Measurements from ENCODE around the gene NLRP2B.
"Not testable (repeated sequence)": the region's sequence is repeated elsewhere in the genome, so short reads cannot be mapped to it uniquely, and the experiment has no call there.

Gene NLRP2B

DNA sequence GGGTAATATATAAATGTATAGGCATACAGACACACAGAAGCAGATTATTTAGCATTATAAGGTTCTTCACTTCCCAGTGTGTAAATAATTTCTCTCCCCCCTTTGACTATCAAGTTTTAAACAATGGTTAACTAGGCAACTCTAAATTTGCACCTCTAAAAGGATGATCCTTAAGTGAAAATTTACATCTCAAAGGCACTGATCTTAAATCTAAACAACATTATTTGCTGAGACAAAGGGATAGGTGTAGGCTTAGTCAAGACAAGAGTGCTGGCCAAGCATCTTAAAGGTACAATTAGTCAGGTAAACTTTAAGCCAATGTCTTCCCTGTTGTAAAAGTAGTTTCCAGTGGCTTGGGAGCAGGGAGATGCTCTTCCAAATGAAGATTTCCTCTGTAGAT is 33.0 kb downstream of the NLRP2B start:
- Mint-ChIP-seq H3K27ac (no peak overlapping the region), H3K4me3 (no peak overlapping the region), H3K4me1 (no peaks in the 10 kb centered on the region), H3K36me3 (ENCODE audit: low read depth) (no peaks in the 10 kb centered on the region), H3K27me3 (ENCODE audit: low read depth) (no peaks in the 10 kb centered on the region), H3K9me3 (peaks cover 18% of the 10 kb centered on the region)
- TF ChIP-seq, protein P1, sequence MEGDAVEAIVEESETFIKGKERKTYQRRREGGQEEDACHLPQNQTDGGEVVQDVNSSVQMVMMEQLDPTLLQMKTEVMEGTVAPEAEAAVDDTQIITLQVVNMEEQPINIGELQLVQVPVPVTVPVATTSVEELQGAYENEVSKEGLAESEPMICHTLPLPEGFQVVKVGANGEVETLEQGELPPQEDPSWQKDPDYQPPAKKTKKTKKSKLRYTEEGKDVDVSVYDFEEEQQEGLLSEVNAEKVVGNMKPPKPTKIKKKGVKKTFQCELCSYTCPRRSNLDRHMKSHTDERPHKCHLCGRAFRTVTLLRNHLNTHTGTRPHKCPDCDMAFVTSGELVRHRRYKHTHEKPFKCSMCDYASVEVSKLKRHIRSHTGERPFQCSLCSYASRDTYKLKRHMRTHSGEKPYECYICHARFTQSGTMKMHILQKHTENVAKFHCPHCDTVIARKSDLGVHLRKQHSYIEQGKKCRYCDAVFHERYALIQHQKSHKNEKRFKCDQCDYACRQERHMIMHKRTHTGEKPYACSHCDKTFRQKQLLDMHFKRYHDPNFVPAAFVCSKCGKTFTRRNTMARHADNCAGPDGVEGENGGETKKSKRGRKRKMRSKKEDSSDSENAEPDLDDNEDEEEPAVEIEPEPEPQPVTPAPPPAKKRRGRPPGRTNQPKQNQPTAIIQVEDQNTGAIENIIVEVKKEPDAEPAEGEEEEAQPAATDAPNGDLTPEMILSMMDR (IDR thresholded peaks at IDR 0.05; ENCODE audit: unreplicated experiment in 3 of 3): no peak

DNA sequence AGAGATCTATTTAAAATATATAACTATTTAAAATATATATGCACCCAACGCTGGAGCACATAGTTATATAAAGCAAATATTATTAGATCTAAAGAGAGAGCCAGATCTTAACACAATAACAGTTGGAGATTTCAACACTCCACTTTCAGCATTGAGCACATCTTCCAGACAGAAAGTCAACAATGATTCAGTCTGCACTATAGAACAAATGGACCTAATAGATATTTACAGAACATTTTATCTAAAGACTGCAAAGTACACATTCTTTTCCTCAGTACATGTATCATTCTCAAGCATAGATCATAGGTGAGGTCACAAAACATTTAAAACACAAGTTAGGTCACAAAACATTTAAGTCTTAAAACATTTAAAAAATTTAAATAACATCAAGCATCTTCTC is 36.4 kb downstream of the NLRP2B start:
- Mint-ChIP-seq H3K27ac (no peak overlapping the region), H3K9me3 (peaks cover 23% of the 10 kb centered on the region), H3K4me3 (no peak overlapping the region), H3K27me3 (ENCODE audit: low read depth) (no peaks in the 10 kb centered on the region), H3K4me1 (no peaks in the 10 kb centered on the region), H3K36me3 (ENCODE audit: low read depth) (no peaks in the 10 kb centered on the region)
- TF ChIP-seq, protein P1 (IDR thresholded peaks at IDR 0.05; ENCODE audit: unreplicated experiment in 3 of 3): no peak

DNA sequence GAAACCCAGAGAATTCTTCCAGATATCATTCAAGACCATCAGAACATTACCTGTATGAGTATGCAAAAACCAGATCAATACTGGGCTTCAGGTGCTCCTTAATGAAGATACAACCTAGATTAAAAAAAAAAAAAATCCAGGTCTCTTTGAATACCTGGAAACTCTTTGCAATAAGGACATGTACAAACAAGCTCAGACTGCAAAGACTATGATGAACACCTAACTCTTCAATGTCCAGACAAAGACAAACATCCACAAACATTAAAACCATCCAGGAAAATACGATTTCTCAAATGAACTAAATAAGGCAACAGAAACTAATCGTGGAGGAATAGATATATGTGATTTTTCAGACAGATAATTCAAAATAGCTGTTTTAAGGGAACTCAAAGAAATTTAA is 38.7 kb downstream of the NLRP2B start:
- no peaks in the 10 kb centered on the region for H3K27me3 Mint-ChIP-seq (ENCODE audit: low read depth)
- no peaks in the 10 kb centered on the region for H3K4me1 Mint-ChIP-seq
- TF ChIP-seq, protein P1 (IDR thresholded peaks at IDR 0.05; ENCODE audit: unreplicated experiment in 3 of 3): no peak
- H3K36me3 Mint-ChIP-seq (ENCODE audit: low read depth): no peaks in the 10 kb centered on the region
- peaks cover 35% of the 10 kb centered on the region for H3K9me3 Mint-ChIP-seq
- no peak overlapping the region for H3K4me3 Mint-ChIP-seq
- no peak overlapping the region for H3K27ac Mint-ChIP-seq

DNA sequence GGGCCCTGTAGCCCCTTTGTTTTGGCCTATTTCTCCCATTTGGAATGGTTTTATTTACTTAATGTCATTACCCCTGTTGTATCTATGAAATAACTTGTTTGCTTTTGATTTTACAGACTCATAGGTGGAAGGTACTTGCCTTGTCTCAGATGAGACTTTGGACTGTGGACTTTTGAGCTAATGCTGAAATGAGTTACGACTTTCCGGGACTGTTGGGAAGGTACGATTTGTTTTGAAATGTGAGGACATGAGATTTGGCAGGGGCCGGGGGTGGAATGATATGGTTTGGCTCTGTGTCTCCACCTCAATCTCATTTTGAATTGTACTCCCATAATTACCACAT is 39.4 kb downstream of the NLRP2B start:
- Mint-ChIP-seq H3K9me3 (peaks cover 39% of the 10 kb centered on the region), H3K4me3 (no peak overlapping the region), H3K27ac (no peak overlapping the region), H3K36me3 (ENCODE audit: low read depth) (no peaks in the 10 kb centered on the region), H3K27me3 (ENCODE audit: low read depth) (no peaks in the 10 kb centered on the region), H3K4me1 (no peaks in the 10 kb centered on the region)
- TF ChIP-seq, protein P1 (IDR thresholded peaks at IDR 0.05; ENCODE audit: unreplicated experiment in 3 of 3): no peak

DNA sequence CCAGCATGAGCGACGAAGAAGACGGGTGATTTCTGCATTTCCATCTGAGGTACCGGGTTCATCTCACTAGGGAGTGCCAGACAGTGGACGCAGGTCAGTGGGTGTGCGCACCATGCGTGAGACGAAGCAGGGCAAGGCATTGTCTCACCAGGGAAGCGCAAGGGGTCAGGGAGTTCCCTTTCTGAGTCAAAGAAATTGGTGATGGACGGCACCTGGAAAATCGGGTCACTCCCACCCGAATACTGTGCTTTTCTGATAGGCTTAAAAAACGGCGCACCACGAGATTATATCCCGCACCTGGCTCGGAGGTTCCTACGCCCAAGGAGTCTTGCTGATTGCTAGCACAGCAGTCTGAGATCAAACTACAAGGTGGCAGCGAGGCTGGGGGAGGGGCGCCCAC is 50.6 kb downstream of the NLRP2B start:
- H3K36me3 Mint-ChIP-seq (ENCODE audit: low read depth); H3K4me1 Mint-ChIP-seq; H3K27ac Mint-ChIP-seq; H3K4me3 Mint-ChIP-seq; H3K27me3 Mint-ChIP-seq (ENCODE audit: low read depth): not testable (repeated sequence)
- peaks cover 52% of the 10 kb centered on the region for H3K9me3 Mint-ChIP-seq

Measured in nephron (organoid).